Activated B cell treated with CpG ODN at 0.5 μM for 24 hours (primary cell): ENCODE data around the gene COL5A1. TPM values are rescaled to one million over a fixed set of nuclear protein-coding genes. Genes with fewer than 3 reads are reported as not detected.

Experiments used
- ATAC-seq: fragments of 200-7000 bp; cut with Tn5 transposase; one replicate; pipeline ENCODE4 v1.10.0; 2021; ENCODE audit warnings: low read depth, mild to moderate bottlenecking, moderate library complexity
- CTCF ChIA-PET: fragments of 350-600 bp; sonication (Branson Sonifier 250); formaldehyde crosslinking; loops from one replicate; lab custom pipeline; 2021; ENCODE audit warnings: antibody characterized with exemption; lab: Charles Lee
- POLR2A ChIA-PET: fragments of 350-600 bp; sonication (Branson Sonifier 250); formaldehyde crosslinking; loops from one replicate; lab custom pipeline; 2021; ENCODE audit warnings: antibody characterized with exemption; lab: Charles Lee
- DNase-seq: peaks from one replicate; pipeline ENCODE4 v3.0.0; 2022
- H3K27ac Mint-ChIP-seq: one replicate; pipeline ENCODE4 v1.8.0; 2020; ENCODE audit warnings: mixed read lengths
- H3K27me3 Mint-ChIP-seq: one replicate; pipeline ENCODE4 v1.8.0; 2021; ENCODE audit warnings: mixed read lengths
- H3K36me3 Mint-ChIP-seq: one replicate; pipeline ENCODE4 v1.8.0; 2021; ENCODE audit warnings: low read depth, mixed read lengths
- H3K4me1 Mint-ChIP-seq: one replicate; pipeline ENCODE4 v1.8.0; 2021; ENCODE audit warnings: mixed read lengths
- H3K4me3 Mint-ChIP-seq: one replicate; pipeline ENCODE4 v1.8.0; 2020; ENCODE audit warnings: mild to moderate bottlenecking, mixed read lengths
- H3K9me3 Mint-ChIP-seq: one replicate; pipeline ENCODE4 v1.8.0; 2020; ENCODE audit warnings: mixed read lengths
- intact Hi-C: fragments of 100-400 bp; cut with micrococcal nuclease; formaldehyde crosslinking; loops from one replicate; pipeline ENCODE4 v1.15.1; 2024
- total RNA-seq: library from RNA; stranded (reverse); gene quantifications from 2 replicates; pipeline ENCODE4 v1.2.3, GENCODE V29; 2022
- TF ChIP-seq, protein P1 (sequence below): fragments of 200-600 bp; IDR thresholded peaks from one replicate; pipeline ENCODE4 v1.8.0; 2022; ENCODE audit warnings: antibody characterized with exemption, mild to moderate bottlenecking

The COL5A1 gene
- total RNA-seq, result 0.02 TPM in 1 of 2 replicates, not detected in the other

GRCh38 chr9:134641173-134641989 is at the start of gene COL5A1:
Gene COL5A1, plus strand, starts transcription at chr9:134641803. Its CDS starts 385 bp downstream, at chr9:134642188.
- TF ChIP-seq, protein P1, sequence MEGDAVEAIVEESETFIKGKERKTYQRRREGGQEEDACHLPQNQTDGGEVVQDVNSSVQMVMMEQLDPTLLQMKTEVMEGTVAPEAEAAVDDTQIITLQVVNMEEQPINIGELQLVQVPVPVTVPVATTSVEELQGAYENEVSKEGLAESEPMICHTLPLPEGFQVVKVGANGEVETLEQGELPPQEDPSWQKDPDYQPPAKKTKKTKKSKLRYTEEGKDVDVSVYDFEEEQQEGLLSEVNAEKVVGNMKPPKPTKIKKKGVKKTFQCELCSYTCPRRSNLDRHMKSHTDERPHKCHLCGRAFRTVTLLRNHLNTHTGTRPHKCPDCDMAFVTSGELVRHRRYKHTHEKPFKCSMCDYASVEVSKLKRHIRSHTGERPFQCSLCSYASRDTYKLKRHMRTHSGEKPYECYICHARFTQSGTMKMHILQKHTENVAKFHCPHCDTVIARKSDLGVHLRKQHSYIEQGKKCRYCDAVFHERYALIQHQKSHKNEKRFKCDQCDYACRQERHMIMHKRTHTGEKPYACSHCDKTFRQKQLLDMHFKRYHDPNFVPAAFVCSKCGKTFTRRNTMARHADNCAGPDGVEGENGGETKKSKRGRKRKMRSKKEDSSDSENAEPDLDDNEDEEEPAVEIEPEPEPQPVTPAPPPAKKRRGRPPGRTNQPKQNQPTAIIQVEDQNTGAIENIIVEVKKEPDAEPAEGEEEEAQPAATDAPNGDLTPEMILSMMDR, result no peak
- peak; percentile 32 for DNase-seq
- Mint-ChIP-seq H3K4me3 (peak within 1 kb of the TSS; percentile 62), H3K4me1 (no peaks in the 10 kb centered on the region), H3K9me3 (no peaks in the 10 kb centered on the region), H3K27me3 (peaks cover 26% of the 10 kb centered on the region), H3K36me3 (no peaks in the 10 kb centered on the region), H3K27ac (no peak within 1 kb of the TSS)
- intact Hi-C loops, result no loop called here
- POLR2A ChIA-PET, result no interaction called here
- ATAC-seq, result peak; percentile 80
- CTCF ChIA-PET, result no interaction called here

DNA sequence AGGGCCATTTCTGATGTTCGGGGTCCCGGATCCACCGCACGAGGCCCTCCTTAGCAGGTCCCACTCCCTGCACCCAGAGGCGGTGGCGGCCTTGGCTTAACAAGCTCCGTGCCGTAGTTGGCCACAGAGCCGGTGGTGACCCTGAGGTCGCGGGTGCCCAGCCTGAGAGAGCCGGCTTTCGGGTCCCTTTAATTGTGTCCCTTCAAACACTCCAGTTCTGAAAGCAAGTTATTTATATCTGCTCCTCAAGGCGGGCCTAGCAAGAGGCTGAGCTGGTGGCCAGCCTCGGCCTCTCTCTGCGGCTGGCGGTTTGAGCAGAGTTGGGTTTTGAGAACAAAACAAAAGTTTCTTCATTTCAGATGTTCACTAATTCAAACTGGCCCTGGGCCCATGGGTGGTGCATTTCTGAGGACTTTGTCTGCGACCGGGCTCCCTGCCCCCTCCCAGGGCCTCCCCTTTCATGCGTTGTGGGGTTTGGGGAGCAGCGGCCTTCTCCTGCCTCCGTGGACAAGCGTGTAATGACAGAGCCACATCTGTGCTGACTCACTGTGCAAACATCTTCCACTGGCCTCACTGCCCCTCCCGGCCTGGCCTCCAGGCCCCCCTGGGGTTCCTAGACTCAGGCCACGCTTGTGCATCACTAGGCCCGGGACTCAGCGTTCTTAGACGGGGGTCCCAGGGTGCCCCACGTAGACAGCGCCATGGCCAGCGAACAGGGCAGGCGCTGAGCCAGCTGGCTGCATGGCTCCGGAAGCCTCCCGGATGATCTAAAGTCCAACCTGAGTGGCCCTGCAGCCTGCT is 49.4 kb upstream of the COL5A1 start:
- ChIA-PET CTCF (no interaction called here), POLR2A (no interaction called here)
- Mint-ChIP-seq H3K4me3 (no peak overlapping the region), H3K27me3 (peaks cover 6% of the 10 kb centered on the region), H3K9me3 (no peaks in the 10 kb centered on the region), H3K4me1 (no peaks in the 10 kb centered on the region), H3K36me3 (no peaks in the 10 kb centered on the region), H3K27ac (no peak overlapping the region)
- TF ChIP-seq, protein P1, result no peak
- no peak for DNase-seq
- intact Hi-C loops, result no loop called here
- no peak for ATAC-seq

DNA sequence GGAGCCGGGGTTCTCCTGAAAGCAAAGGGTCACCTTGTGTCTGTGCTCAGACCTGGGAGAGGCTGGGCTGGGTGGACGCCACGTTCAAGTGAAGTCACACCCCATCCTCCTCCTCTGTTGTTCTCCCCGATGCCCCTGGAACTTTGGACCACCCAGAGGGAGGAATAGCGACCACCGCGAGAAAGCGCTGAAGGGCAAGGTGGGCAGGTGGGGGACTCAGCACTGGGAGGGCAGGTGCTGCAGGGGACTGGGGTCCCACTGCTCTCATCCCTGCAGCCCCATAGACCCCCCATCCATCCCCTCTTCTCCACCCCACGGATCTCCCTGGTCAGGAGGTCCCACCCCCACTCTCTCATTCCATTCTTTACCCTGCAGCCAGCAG is 48.8 kb upstream of the COL5A1 start:
- Mint-ChIP-seq H3K4me1 (no peaks in the 10 kb centered on the region), H3K9me3 (no peaks in the 10 kb centered on the region), H3K27ac (no peak overlapping the region), H3K27me3 (peaks cover 6% of the 10 kb centered on the region), H3K4me3 (no peak overlapping the region), H3K36me3 (no peaks in the 10 kb centered on the region)
- DNase-seq (no peak), ATAC-seq (no peak)
- TF ChIP-seq, protein P1, result no peak
- intact Hi-C loops, result no loop called here
- CTCF ChIA-PET, result no interaction called here
- POLR2A ChIA-PET, result no interaction called here

- ChIA-PET CTCF (no interaction called here), POLR2A (no interaction called here)
- no peak for DNase-seq
- Mint-ChIP-seq H3K27me3 (peaks cover 6% of the 10 kb centered on the region), H3K9me3 (no peaks in the 10 kb centered on the region), H3K4me3 (no peak overlapping the region), H3K36me3 (no peaks in the 10 kb centered on the region), H3K4me1 (no peaks in the 10 kb centered on the region), H3K27ac (no peak overlapping the region)
- intact Hi-C loops, result no loop called here
- TF ChIP-seq, protein P1, result no peak
- ATAC-seq, result no peak
Observed at GRCh38 chr9:134593286-134594077, 48.1 kb upstream of the COL5A1 start.
